ENCODE results near the gene MEI1.

The MEI1 gene

GRCh38 chr22:41661713-41662112, 37.6 kb upstream of the MEI1 start:
- TF ChIP-seq CEBPB (IDR thresholded peaks at IDR 0.05) (no peak), USF1 (IDR thresholded peaks at IDR 0.05) (no peak), EGR1 (IDR thresholded peaks at IDR 0.05) (no peak), FOXM1 (IDR thresholded peaks at IDR 0.05; ENCODE audit: borderline replicate concordance, low read depth) (no peak), REST (IDR thresholded peaks at IDR 0.05; ENCODE audit: low read depth) (no peak)

- TF ChIP-seq RAD21 (IDR thresholded peaks at IDR 0.05; ENCODE audit: low read depth) (no peak), FOXM1 (IDR thresholded peaks at IDR 0.05; ENCODE audit: borderline replicate concordance, low read depth) (no peak), MAX (IDR thresholded peaks at IDR 0.05) (no peak), ZBTB7A (IDR thresholded peaks at IDR 0.05; ENCODE audit: low read depth) (no peak), TAF1 (IDR thresholded peaks at IDR 0.05; ENCODE audit: low read depth) (no peak), EP300 (IDR thresholded peaks at IDR 0.05; ENCODE audit: borderline replicate concordance) (no peak), TCF12 (IDR thresholded peaks at IDR 0.05; ENCODE audit: low read depth) (no peak), CEBPB (IDR thresholded peaks at IDR 0.05) (no peak), USF1 (IDR thresholded peaks at IDR 0.05) (no peak), NFIC (IDR thresholded peaks at IDR 0.05) (no peak), REST (IDR thresholded peaks at IDR 0.05; ENCODE audit: low read depth) (no peak), CREB1 (IDR thresholded peaks at IDR 0.05; ENCODE audit: low read depth) (no peak), YY1 (IDR thresholded peaks at IDR 0.05; ENCODE audit: low read depth) (no peak), TEAD4 (IDR thresholded peaks at IDR 0.05) (no peak), EGR1 (IDR thresholded peaks at IDR 0.05) (no peak)
Measured at GRCh38 chr22:41664490-41664889, 34.8 kb upstream of the MEI1 start.

- TF ChIP-seq REST (IDR thresholded peaks at IDR 0.05; ENCODE audit: low read depth) (no peak), NFIC (IDR thresholded peaks at IDR 0.05) (no peak), TCF12 (IDR thresholded peaks at IDR 0.05; ENCODE audit: low read depth) (no peak), YY1 (IDR thresholded peaks at IDR 0.05; ENCODE audit: low read depth) (no peak), EGR1 (IDR thresholded peaks at IDR 0.05) (no peak), EP300 (IDR thresholded peaks at IDR 0.05; ENCODE audit: borderline replicate concordance) (no peak), TEAD4 (IDR thresholded peaks at IDR 0.05) (no peak), CREB1 (IDR thresholded peaks at IDR 0.05; ENCODE audit: low read depth) (no peak), MAX (IDR thresholded peaks at IDR 0.05) (no peak), CEBPB (IDR thresholded peaks at IDR 0.05) (no peak), ZBTB7A (IDR thresholded peaks at IDR 0.05; ENCODE audit: low read depth) (no peak)
Measured at GRCh38 chr22:41664951-41665350, 34.4 kb upstream of the MEI1 start.

GRCh38 chr22:41668971-41669911, 30.1 kb upstream of the MEI1 start:
- TF ChIP-seq CREB1 (IDR thresholded peaks at IDR 0.05; ENCODE audit: low read depth), result no peak
- TF ChIP-seq TEAD4 (IDR thresholded peaks at IDR 0.05), result no peak
- no peak for TF ChIP-seq TAF1 (IDR thresholded peaks at IDR 0.05; ENCODE audit: low read depth)
- TF ChIP-seq RAD21 (IDR thresholded peaks at IDR 0.05; ENCODE audit: low read depth), result no peak
- no peak for TF ChIP-seq ZBTB7A (IDR thresholded peaks at IDR 0.05; ENCODE audit: low read depth)
- no peak for TF ChIP-seq NFIC (IDR thresholded peaks at IDR 0.05)
- no peak for TF ChIP-seq USF1 (IDR thresholded peaks at IDR 0.05)
- TF ChIP-seq REST (IDR thresholded peaks at IDR 0.05; ENCODE audit: low read depth), result no peak

All from Ishikawa (cell line).